ENCODE results near the gene TNFRSF1B. TPM values are rescaled to one million over a fixed set of nuclear protein-coding genes. Genes with fewer than 3 reads are reported as not detected.

Gene TNFRSF1B
- total and polyA plus RNA-seq, 2 experiments from 2014 or later = 0.91 to 4.1 TPM

DNA sequence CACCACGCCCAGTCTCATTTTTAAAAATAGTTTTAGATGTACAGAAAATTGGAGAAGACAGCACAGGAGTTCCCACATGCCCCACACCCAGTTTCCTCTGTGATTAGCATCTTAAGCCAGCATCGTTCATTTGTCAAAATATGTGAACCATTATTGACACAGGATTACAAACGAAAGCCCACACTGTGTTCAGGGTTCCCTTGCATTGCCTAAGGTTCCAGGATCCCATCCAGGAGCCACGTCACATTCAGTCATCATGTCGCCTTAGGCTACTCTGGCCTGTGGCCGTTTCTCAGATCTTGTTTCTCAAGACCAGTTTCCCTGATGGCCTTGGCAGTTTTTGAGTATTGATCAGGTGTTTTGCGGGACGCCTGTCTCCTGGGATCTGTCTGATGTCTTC lies 34.7 kb upstream of the TNFRSF1B start (continued):
- TF ChIP-seq, protein P1, sequence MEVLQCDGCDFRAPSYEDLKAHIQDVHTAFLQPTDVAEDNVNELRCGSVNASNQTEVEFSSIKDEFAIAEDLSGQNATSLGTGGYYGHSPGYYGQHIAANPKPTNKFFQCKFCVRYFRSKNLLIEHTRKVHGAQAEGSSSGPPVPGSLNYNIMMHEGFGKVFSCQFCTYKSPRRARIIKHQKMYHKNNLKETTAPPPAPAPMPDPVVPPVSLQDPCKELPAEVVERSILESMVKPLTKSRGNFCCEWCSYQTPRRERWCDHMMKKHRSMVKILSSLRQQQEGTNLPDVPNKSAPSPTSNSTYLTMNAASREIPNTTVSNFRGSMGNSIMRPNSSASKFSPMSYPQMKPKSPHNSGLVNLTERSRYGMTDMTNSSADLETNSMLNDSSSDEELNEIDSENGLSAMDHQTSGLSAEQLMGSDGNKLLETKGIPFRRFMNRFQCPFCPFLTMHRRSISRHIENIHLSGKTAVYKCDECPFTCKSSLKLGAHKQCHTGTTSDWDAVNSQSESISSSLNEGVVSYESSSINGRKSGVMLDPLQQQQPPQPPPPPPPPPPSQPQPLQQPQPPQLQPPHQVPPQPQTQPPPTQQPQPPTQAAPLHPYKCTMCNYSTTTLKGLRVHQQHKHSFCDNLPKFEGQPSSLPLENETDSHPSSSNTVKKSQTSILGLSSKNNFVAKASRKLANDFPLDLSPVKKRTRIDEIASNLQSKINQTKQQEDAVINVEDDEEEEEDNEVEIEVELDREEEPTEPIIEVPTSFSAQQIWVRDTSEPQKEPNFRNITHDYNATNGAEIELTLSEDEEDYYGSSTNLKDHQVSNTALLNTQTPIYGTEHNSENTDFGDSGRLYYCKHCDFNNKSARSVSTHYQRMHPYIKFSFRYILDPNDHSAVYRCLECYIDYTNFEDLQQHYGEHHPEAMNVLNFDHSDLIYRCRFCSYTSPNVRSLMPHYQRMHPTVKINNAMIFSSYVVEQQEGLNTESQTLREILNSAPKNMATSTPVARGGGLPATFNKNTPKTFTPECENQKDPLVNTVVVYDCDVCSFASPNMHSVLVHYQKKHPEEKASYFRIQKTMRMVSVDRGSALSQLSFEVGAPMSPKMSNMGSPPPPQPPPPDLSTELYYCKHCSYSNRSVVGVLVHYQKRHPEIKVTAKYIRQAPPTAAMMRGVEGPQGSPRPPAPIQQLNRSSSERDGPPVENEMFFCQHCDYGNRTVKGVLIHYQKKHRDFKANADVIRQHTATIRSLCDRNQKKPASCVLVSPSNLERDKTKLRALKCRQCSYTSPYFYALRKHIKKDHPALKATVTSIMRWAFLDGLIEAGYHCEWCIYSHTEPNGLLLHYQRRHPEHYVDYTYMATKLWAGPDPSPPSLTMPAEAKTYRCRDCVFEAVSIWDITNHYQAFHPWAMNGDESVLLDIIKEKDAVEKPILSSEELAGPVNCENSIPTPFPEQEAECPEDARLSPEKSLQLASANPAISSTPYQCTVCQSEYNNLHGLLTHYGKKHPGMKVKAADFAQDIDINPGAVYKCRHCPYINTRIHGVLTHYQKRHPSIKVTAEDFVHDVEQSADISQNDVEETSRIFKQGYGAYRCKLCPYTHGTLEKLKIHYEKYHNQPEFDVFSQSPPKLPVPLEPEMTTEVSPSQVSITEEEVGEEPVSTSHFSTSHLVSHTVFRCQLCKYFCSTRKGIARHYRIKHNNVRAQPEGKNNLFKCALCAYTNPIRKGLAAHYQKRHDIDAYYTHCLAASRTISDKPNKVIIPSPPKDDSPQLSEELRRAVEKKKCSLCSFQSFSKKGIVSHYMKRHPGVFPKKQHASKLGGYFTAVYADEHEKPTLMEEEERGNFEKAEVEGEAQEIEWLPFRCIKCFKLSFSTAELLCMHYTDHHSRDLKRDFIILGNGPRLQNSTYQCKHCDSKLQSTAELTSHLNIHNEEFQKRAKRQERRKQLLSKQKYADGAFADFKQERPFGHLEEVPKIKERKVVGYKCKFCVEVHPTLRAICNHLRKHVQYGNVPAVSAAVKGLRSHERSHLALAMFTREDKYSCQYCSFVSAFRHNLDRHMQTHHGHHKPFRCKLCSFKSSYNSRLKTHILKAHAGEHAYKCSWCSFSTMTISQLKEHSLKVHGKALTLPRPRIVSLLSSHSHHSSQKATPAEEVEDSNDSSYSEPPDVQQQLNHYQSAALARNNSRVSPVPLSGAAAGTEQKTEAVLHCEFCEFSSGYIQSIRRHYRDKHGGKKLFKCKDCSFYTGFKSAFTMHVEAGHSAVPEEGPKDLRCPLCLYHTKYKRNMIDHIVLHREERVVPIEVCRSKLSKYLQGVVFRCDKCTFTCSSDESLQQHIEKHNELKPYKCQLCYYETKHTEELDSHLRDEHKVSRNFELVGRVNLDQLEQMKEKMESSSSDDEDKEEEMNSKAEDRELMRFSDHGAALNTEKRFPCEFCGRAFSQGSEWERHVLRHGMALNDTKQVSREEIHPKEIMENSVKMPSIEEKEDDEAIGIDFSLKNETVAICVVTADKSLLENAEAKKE (CRISPR knock-in tag; IDR thresholded peaks at IDR 0.05) = no peak
- TF ChIP-seq, protein P2, sequence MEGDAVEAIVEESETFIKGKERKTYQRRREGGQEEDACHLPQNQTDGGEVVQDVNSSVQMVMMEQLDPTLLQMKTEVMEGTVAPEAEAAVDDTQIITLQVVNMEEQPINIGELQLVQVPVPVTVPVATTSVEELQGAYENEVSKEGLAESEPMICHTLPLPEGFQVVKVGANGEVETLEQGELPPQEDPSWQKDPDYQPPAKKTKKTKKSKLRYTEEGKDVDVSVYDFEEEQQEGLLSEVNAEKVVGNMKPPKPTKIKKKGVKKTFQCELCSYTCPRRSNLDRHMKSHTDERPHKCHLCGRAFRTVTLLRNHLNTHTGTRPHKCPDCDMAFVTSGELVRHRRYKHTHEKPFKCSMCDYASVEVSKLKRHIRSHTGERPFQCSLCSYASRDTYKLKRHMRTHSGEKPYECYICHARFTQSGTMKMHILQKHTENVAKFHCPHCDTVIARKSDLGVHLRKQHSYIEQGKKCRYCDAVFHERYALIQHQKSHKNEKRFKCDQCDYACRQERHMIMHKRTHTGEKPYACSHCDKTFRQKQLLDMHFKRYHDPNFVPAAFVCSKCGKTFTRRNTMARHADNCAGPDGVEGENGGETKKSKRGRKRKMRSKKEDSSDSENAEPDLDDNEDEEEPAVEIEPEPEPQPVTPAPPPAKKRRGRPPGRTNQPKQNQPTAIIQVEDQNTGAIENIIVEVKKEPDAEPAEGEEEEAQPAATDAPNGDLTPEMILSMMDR (conservative IDR thresholded peaks at IDR 0.05; ENCODE audit: low read depth in 2 of 2) = no peak
- TF ChIP-seq ZNF114 (CRISPR knock-in tag; IDR thresholded peaks at IDR 0.05) (no peak), EZH2phosphoT487 (IDR thresholded peaks at IDR 0.05; ENCODE audit: unreplicated experiment) (no peak), CREB1 (CRISPR knock-in tag; IDR thresholded peaks at IDR 0.05; ENCODE audit: low read depth) (no peak), POLR2AphosphoS5 (IDR thresholded peaks at IDR 0.05; ENCODE audit: low read depth) (no peak)

DNA sequence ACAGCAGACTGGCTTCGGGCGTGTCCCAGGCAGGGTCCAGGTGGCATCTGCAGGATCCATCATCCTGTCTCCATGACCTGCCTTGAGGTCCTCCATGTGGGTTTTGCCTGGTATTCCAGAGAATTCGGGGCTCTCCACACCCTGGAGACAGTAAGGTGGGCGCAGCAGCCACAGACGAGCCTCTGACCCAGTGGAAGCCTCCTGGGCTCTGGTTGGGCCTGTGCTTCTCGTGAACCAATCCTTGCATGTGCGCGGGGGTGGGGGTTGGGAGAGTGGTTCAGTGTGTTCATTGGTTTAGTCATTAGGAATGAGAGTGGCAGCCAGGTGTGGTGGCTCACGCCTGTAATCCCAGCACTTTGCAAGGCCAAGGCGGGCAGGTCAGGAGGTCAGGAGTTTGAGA lies 32.1 kb upstream of the TNFRSF1B start:
- Mint-ChIP-seq H3K9me3 (no peaks in the 10 kb centered on the region), H3K36me3 (ENCODE audit: low read depth) (no peaks in the 10 kb centered on the region; the same call in 2 of the 3 replicates), H3K27me3 (ENCODE audit: insufficient read depth, low read depth, poor library complexity) (peaks cover 3% of the 10 kb centered on the region), H3K4me3 (no peak overlapping the region), H3K27ac (no peak overlapping the region; the same call in 1 of the 2 replicates), H3K4me1 (no peaks in the 10 kb centered on the region; the same call in 2 of the 3 replicates)
- ATAC-seq = no peak
- DNase-seq (ENCODE audit: low spot score) = no peak
- Histone ChIP-seq H3K9me2 (ENCODE audit: insufficient read depth) (no peaks in the 10 kb centered on the region), H3K79me2 (replicated peaks; ENCODE audit: insufficient read depth) (no peaks in the 10 kb centered on the region), H2AFZ (no peak overlapping the region), H3K4me2 (no peak overlapping the region), H3K4me1 (ENCODE audit: insufficient read depth) (no peaks in the 10 kb centered on the region), H4K20me1 (replicated peaks; ENCODE audit: insufficient read depth) (no peaks in the 10 kb centered on the region; the same call in 1 of the 2 replicates), H3K36me3 (ENCODE audit: insufficient read depth) (no peaks in the 10 kb centered on the region), H3K27ac (ENCODE audit: low read depth) (no peak overlapping the region), H3F3A (replicated peaks; ENCODE audit: low read depth) (no peaks in the 10 kb centered on the region), H3K27me3 (ENCODE audit: insufficient read depth) (no peaks in the 10 kb centered on the region), H3K4me3 (no peak overlapping the region)
- no peak for TF ChIP-seq POLR2AphosphoS5 (IDR thresholded peaks at IDR 0.05; ENCODE audit: low read depth)

Measured in GM23338 (cell line).